Jurkat, Clone E6-1 (cell line): ENCODE results near the gene PARP6.
A peak's percentile ranks its signal among the peaks of the same experiment; 100 is the strongest.

Experiments used
- DNase-seq: peaks from one replicate; pipeline ENCODE4 v3.0.0-alpha.2; 2011; ENCODE audit warnings: low read depth, low spot score
- H3K4me3 ChIP-seq: 2 replicates; pipeline ENCODE4 v1.5.1; 2011; ENCODE audit warnings: mild to moderate bottlenecking, low read length, control low read depth, moderate library complexity

The PARP6 gene

GRCh38 chr15:72205273-72205672, 67.1 kb downstream of the PARP6 start:
- DNase-seq: no peak

GRCh38 chr15:72203507-72203837, 68.9 kb downstream of the PARP6 start:
- H3K4me3 ChIP-seq: no peak overlapping the region
- DNase-seq: no peak

More at GRCh38 chr15:72205273-72205672, 67.1 kb downstream of the PARP6 start:
- no peak overlapping the region for H3K4me3 ChIP-seq

- no peak overlapping the region for H3K4me3 ChIP-seq
- no peak for DNase-seq
These were observed 69.4 kb downstream of the PARP6 start for GRCh38 chr15:72202801-72203506.

DNA sequence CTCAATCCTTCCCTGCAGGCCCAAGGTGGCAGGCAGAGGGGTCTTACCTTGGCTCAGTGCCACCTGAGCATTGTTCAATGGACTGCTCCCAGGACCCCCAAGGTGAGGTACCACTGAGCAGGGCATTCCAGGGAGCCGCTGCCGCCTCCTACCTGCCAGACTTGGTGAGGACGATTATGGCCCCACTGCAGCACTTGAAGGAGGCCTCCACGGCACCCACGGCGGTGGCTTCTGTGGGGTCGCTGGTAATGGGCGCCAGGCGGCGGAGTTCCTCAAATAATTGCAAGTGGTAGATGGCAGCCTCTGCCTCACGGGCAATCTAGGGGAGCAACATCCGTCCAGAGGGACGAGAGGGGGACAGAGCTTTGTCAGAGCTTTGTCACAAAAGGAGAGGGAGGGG, 70.1 kb downstream of the PARP6 start:
- DNase-seq: no peak
- H3K4me3 ChIP-seq: no peak overlapping the region

- DNase-seq: peak; percentile 20
These were observed 70.9 kb downstream of the PARP6 start for GRCh38 chr15:72201391-72201921.

GRCh38 chr15:72200395-72201237, 71.7 kb downstream of the PARP6 start:
- no peak for DNase-seq
- H3K4me3 ChIP-seq: no peak overlapping the region

More at GRCh38 chr15:72201391-72201921, 70.9 kb downstream of the PARP6 start:
- H3K4me3 ChIP-seq: no peak overlapping the region

DNA sequence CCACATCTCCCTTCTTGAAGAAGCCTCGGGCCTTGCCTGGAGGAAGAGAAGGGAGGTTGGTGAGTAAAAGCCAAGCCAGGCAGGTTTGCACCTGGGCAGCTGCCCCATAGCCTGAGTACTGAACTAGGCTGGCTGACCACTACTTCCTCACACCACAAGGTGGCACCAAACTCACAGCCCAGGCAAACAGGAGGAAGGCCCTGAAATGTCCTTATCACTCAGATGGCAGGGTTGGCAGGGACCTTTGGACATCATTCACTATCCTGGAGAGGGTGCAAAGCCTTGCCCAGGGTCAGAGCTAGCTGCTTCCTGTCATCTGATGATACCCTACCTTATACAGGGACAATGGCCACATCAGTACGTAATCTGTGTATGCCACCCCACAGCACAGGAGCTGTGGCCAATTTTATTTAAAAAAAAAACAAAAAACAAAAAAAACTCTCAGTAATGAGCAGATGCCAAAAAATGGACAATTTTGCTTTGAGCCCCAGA, 72.6 kb downstream of the PARP6 start:
- no peak overlapping the region for H3K4me3 ChIP-seq
- peak; percentile 51 for DNase-seq

GRCh38 chr15:72199205-72199515, 73.2 kb downstream of the PARP6 start:
- DNase-seq: no peak

DNA sequence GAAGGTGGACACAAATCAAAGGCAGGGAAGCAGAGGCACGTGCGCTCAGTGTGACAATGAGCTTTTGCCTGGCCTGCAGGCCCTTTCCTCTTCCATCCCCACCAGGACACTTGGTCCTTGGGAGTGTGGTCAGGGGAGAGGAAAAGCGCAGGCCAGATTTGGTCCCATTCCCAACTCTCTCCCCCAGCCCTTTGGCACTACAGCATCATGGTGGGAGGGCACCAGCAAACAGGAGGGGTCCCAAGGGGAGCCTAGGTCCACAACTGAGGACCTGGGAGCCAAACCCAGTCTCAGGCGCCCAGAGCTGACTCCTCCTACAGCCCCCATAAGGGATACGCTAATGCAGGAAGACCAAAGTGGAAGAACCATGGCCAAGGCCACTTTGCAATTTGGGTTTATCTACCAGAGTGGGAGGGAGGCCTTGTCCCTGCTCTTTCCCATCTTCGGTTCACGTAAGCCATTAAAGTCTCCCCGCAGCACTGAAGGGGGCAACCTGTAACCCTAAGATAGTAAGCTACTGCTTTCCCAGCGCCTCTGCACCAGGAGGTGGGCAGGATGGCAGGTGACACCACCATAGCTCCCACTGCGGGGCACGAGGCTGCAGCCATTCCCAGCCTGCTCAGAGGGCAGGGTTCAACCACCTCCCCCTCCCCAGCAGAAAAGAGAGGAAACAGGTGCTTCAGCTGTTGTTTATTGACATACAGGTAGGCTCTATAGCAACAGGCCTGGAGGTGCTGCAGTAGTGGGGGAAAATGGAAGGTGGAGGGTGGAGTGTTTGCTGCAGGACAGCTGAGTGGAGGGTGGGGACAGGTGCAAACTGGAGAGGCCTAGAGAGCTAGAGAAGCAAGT, 73.8 kb downstream of the PARP6 start:
- DNase-seq: no peak

More at GRCh38 chr15:72199205-72199515, 73.2 kb downstream of the PARP6 start:
- no peak overlapping the region for H3K4me3 ChIP-seq

DNA sequence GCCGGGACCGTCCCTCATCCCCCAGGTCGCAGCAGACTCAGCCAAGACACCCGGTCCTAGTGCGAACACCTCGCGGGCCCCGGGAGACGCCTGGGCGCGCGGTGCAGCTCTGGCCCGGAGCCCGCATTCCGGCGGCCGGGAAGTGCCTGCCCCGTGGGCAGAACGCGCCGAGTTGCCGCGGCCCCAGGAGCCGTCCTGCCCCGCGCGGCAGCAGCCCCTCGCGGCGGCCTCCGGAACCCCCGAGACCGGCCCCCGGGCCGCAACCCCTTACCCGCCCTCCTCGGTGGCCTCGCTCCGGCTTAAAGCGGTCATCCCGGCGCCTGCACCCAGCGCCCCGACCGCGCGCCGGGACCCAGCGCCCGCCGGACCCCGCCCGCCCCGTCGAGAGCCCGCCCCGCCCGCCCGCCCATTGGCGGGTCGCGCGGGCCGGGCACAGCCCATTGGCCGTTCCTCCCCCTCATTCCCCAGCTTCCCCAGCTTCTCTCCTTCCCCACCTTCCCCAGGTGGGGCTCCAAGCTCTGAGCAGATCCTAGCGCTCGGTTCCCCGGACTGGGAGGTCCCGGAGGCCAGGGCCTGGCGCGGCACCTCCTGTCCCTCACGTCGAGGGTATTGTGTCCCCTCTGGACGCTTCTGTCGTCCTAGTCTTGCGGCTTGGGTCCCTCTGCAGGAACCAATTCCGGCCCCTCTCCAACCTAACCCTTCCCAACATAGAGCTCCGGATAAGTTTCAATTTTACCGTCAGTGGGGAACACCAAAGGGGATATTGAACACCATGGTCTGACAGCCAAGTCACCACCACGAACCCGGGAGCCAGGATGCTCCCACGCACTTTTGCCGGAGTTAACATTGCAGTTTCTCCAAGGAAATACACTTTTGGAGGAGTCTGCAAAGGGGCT, 74.6 kb downstream of the PARP6 start, which contains the start of gene GRAMD2A:
Gene GRAMD2A (minus strand): TSS at position 328 of the 896 bp plus-strand sequence.
- no peak for DNase-seq
- no peak within 1 kb of the TSS for H3K4me3 ChIP-seq

More for the DNA sequence above, 73.8 kb downstream of the PARP6 start:
- H3K4me3 ChIP-seq: no peak overlapping the region

- no peak for DNase-seq
- no peak overlapping the region for H3K4me3 ChIP-seq
These were observed 75.3 kb downstream of the PARP6 start for GRCh38 chr15:72197041-72197459.

DNA sequence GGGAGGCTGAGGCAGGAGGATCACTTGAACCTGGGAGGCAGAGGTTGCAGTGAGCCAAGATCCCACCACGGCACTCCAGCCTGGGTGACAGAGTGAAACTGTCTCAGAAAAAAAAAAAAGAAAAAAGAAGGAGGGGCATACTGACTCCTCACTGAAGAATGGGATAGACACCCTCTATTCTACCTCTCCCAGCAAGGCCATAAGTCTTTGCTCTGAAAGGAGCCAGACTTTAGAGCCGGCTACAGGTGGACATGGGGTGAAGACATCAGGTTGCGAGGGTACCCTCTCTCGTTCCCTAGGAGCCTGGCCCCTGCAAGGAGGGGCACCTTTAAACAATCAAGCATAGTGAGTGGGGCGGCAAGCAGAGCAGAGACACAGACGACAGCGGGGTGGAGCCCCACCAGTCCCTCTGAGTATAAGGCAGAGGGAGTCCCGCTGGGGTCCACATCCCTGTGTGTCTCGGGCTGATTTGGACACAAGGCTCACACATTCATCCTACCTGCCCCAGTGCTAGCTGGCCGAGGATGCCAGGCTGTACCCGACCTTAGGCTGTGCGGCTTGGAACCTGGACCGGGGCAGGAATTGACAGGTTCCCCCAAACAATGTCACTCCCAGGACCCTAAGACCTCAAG, 75.8 kb downstream of the PARP6 start:
- DNase-seq: no peak
- H3K4me3 ChIP-seq: no peak overlapping the region

DNA sequence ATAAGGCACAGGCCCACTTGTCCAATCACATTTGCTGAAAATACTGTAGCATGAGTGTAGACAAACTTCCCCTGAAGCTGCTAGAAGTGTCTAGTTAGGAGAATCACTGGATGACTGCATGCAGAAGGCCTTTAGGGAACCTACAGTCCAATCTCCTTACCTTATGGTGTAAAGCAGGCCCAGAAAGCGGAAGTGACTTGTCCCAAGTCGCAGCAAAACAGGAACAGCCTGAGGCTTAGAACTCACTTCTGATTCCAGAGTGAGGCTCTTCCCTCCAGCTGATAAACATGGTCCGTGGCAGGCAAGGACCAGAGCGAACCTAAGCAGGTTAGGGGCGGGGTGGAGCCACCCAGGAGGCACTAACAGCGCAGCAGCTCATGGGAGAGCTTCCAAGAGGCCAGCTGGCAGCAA, 77.2 kb downstream of the PARP6 start:
- H3K4me3 ChIP-seq: no peak overlapping the region
- DNase-seq: no peak

DNA sequence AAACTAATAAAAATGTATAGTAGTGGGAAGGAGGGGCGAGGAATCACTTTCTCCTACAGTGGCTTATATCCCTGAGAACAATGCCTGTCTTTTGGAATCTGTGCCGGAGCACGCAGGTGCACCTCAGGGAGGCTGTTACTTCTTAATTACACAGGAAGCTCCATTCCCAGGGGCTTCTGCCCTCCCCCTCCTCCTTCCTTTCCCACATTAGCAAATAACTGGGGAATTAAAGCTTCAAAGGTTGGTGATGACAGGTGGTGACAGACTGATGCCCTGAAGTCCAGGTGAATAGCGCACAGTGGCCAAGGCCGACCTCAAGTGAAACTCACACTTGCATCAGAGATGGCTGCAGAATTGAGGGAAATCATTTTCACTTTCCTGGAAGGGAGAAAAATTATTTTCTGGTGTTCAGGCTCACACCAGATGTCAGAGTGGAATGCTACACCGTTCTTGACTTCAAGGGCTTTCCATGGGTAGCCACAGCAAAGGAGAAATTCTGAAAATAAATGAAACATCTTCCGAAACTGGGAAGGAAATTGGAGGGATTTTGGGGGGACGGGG, 78.4 kb downstream of the PARP6 start:
- no peak for DNase-seq
- no peak overlapping the region for H3K4me3 ChIP-seq

- no peak overlapping the region for H3K4me3 ChIP-seq
- DNase-seq: no peak
These were observed 79.9 kb downstream of the PARP6 start for GRCh38 chr15:72192416-72192815.
